BLaER1 treated with 17β-estradiol and CSF1 and Interleukin-3, amounts not matched to agents 10 nM and 100 nM (cell line): ENCODE results near the gene RALGAPB.

Experiments used
- H3K27ac ChIP-seq, 11 experiments: shearing (Covaris generic); formaldehyde crosslinking; 2 replicates each; pipeline ENCODE4 v1.8.1; 2022
- H3K27me3 ChIP-seq, 11 experiments: shearing (Covaris generic); formaldehyde crosslinking; 2 replicates each; pipeline ENCODE4 v1.8.1; 2022
- H3K36me3 ChIP-seq, 11 experiments: shearing (Covaris generic); formaldehyde crosslinking; 2 replicates each; pipeline ENCODE4 v1.8.1; 2022
- H3K4me1 ChIP-seq, 10 experiments: shearing (Covaris generic); formaldehyde crosslinking; 2 replicates each; pipeline ENCODE4 v1.8.1; 2022
- H3K4me2 ChIP-seq, 11 experiments: shearing (Covaris generic); formaldehyde crosslinking; 2 replicates each; pipeline ENCODE4 v1.8.1; 2022
- H3K4me3 ChIP-seq, 10 experiments: shearing (Covaris generic); formaldehyde crosslinking; 2 replicates each; pipeline ENCODE4 v1.8.1; 2022
- H3K9ac ChIP-seq, 11 experiments: shearing (Covaris generic); formaldehyde crosslinking; 2 replicates each; pipeline ENCODE4 v1.8.1; 2022
- H3K9me3 ChIP-seq, 11 experiments: shearing (Covaris generic); formaldehyde crosslinking; replicated peaks in 1 of 11; 2 replicates each; pipeline ENCODE4 v1.8.1; 2022
- H4K20me1 ChIP-seq, 11 experiments: shearing (Covaris generic); formaldehyde crosslinking; 2 replicates each; pipeline ENCODE4 v1.8.1; 2022
- Cebpa-rat ChIP-seq, 11 experiments: shearing (Covaris generic); IDR thresholded peaks; 2 replicates each; pipeline ENCODE4 v1.8.1; 2022

RALGAPB gene

DNA sequence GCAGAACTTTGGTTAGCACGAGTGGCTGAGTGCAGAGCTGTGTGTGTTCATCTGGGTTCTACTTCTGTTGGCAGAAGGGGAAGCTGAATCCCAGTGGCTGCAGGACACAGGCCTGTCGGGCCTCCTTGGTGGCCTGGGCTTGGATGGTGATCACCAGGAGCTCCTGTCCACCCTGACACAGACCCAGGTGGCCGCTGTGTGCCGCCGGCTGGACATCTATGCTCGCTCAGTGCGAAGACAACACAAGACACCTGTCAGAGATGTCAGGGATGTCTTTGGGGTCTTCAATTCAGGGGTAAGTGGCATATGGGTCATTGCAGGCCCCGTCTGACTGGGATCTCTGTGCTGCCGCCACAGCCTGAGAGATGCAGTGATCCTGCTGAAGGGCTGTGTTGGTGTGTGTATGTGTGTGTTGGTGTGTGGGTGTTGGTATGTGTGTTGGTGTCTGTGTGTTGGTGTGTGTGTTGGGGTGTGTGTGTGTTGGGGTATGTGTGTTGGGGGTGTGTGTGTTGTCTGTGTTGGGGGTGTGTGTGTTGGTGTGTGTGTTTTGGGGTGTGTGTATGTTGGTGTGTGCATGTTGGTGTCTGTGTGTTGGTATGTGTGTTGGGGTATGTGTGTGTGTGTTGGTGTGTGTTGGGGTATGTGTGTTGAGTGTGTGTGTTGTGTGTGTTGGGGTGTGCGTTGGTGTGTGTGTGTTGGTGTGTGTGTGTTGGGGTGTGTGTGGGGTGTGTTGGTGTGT, 154.4 kb downstream of the RALGAPB start:
- Histone ChIP-seq H3K4me3 (no peak overlapping the region), H4K20me1 (no peaks in the 10 kb centered on the region), H3K36me3 (no peaks in the 10 kb centered on the region), H3K27me3 (no peaks in the 10 kb centered on the region), H3K9me3 (no peaks in the 10 kb centered on the region), H3K27ac (no peak overlapping the region), H3K4me2 (no peak overlapping the region), H3K9ac (no peak overlapping the region), H3K4me1 (peaks cover 0 to 7% (median 0%) of the 10 kb centered on the region in 10 experiments; a peak in 4 of 20 replicates)
- TF ChIP-seq Cebpa-rat (IDR thresholded peaks at IDR 0.05), result no peak
